Caki2 (cell line): ENCODE measurements around the gene SIM1. TPM values are rescaled to one million over a fixed set of nuclear protein-coding genes. Genes with fewer than 3 reads are reported as not detected.

Source experiments
- DNase-seq: peaks from one replicate; pipeline ENCODE4 v3.0.0-alpha.2; 2015; ENCODE audit warnings: low read depth
- in situ Hi-C: cut with HindIII; loops from 2 replicates; pipeline ENCODE4 v1.10.0; 2016; ENCODE audit warnings: low sequenced_read_pairs, low pct_unique_long_range_greater_than_20kb, mixed read lengths
- total RNA-seq: library from RNA; depleted of rRNA; stranded (reverse); fragments of >200 nt; shearing (Covaris generic); gene quantifications from 2 replicates; pipeline ENCODE4 v1.2.3, GENCODE V29; 2014; ENCODE audit warnings: low replicate concordance

The SIM1 gene
- total RNA-seq, 1 experiment from 2014 or later: 0.34 TPM

GRCh38 chr6:100344761-100345160, 120.0 kb downstream of the SIM1 start:
- in situ Hi-C loops: no loop called here
- no peak for DNase-seq

DNA sequence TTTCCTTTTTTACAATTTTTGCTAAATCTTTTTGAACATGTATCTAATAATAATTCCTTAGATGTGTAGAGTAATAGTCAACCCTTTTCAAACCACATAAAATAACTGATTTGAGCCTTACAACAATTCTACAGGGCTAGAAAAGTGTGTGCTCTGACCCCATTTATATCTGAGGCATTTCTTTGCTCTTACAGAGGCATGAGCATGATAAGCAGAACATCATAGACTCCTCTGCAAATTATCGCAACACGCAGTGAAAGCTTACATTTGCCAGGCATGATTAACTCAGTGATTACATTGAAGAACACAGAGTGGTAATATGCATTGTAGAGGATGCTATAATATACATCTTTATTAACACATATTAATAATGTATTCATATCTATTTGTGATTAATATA, 120.4 kb downstream of the SIM1 start:
- no peak for DNase-seq
- in situ Hi-C loops: no loop called here

GRCh38 chr6:100343316-100344077, 121.2 kb downstream of the SIM1 start:
- no peak for DNase-seq

DNA sequence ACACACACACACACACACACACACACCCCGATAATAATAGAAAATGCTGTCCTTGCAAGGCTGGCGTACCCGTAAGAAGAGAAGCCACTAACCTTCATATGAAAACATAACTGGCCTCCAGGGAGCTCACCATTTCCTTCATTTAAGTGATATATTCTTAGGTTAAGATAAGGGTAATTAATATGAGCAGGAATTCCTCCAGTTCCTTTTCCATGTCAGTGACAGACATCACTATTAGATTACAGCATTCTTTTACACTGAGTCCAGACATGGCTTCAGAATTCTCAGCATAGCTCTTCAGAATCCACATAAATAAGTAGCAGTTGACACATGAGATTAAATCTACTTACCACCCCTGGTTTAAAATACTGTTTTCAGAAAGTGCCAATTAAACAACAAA, 121.9 kb downstream of the SIM1 start:
- no peak for DNase-seq
- in situ Hi-C loops: no loop called here

More at GRCh38 chr6:100343316-100344077, 121.2 kb downstream of the SIM1 start:
- in situ Hi-C loops: no loop called here

DNA sequence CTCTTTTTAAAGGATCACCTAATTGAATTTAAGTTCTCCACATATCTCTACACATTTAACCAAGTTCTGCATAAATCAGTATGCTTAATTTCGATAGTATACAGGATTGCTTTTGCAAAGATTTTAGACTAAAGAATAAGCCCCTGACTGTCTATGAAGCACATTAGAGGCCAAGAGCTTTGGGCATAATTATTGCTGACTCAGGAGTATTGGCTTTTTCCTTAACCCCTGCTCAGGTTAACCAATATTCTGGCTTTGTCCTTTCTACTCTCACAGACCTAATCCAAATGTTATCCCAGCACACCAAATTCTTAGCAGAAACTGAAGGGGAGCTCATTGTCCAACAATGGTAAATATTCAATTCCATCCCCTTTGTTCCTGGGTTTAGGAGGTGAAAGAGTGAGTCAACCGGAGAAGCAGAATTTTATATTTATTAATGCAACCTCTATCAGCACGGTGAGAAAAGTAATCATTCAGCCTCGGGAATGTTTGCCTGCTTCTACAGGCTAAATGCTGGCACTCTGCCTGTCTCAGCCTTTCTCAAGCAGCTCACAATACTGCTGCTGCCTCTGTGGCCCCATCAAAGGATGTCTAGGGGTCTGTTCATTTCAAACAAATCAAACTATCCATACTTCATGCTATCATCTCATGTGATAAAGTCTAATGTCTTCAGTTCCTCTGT, 125.0 kb downstream of the SIM1 start:
- DNase-seq: no peak
- in situ Hi-C loops: no loop called here

DNA sequence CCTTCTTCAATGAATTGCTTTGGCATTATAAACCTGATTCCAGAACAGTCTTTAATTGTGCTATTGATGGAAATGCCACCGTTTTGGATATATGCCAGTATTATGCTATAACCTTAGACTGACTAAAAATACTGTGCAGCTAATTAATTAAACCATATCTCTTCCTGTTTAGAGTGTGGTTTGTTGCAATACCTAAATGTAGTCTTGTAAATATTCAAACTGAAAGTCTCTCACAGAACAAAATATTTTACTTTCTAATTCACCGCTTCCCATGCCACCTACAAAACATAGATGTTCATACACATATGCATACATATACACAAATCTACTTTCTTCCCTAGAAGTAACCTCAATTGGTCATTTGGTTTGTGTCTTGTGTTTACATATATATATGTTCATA, 126.6 kb downstream of the SIM1 start:
- DNase-seq: no peak
- in situ Hi-C loops: no loop called here

- in situ Hi-C loops: no loop called here
Measured at GRCh38 chr6:100336876-100337275, 127.8 kb downstream of the SIM1 start.

GRCh38 chr6:100335991-100336390, 128.7 kb downstream of the SIM1 start:
- in situ Hi-C loops: no loop called here
- no peak for DNase-seq

More at GRCh38 chr6:100336876-100337275, 127.8 kb downstream of the SIM1 start:
- DNase-seq: no peak
